Mesendoderm (in vitro differentiated cells): ENCODE data around the gene HS6ST1.

Experiments
- DNase-seq: peaks from one replicate; pipeline ENCODE4 v3.0.0; 2013
- H2AK5ac ChIP-seq: 2 replicates; pipeline ENCODE4 v1.6.1; 2013; ENCODE audit warnings: low read length, inconsistent platforms
- H2BK120ac ChIP-seq: 2 replicates; pipeline ENCODE4 v1.6.1; 2013; ENCODE audit warnings: low read depth, mild to moderate bottlenecking, low read length, moderate library complexity, mixed read lengths
- H2BK15ac ChIP-seq: replicated peaks from 2 replicates; pipeline ENCODE4 v1.6.1; 2013; ENCODE audit warnings: low read depth, mild to moderate bottlenecking, moderate library complexity
- H2BK5ac ChIP-seq: 2 replicates; pipeline ENCODE4 v1.6.1; 2013; ENCODE audit warnings: low read length, inconsistent platforms
- H3K18ac ChIP-seq: 2 replicates; pipeline ENCODE4 v1.6.1; 2013; ENCODE audit warnings: mild to moderate bottlenecking, low read length, mixed read lengths
- H3K23ac ChIP-seq: one replicate; pipeline ENCODE4 v1.6.1; 2013; ENCODE audit warnings: low read length
- H3K27ac ChIP-seq: 2 replicates; pipeline ENCODE4 v1.5.1; 2013; ENCODE audit warnings: low read depth, mild to moderate bottlenecking, inconsistent platforms, low read length, moderate library complexity
- H3K27me3 ChIP-seq: 2 replicates; pipeline ENCODE4 v1.6.1; 2013; ENCODE audit warnings: low read length, control low read depth, mild to moderate bottlenecking, inconsistent platforms; ENCODE audit not compliant: insufficient read depth, poor library complexity
- H3K36me3 ChIP-seq: 2 replicates; pipeline ENCODE4 v1.6.1; 2013; ENCODE audit warnings: low read length, inconsistent platforms; ENCODE audit not compliant: control insufficient read depth, insufficient read depth
- H3K4ac ChIP-seq: one replicate; pipeline ENCODE4 v1.6.1; 2013; ENCODE audit warnings: low read depth, mild to moderate bottlenecking, low read length, moderate library complexity
- H3K4me1 ChIP-seq: 2 replicates; pipeline ENCODE4 v1.6.1; 2013; ENCODE audit warnings: low read depth, low read length, inconsistent platforms; ENCODE audit not compliant: control insufficient read depth
- H3K4me2 ChIP-seq: 2 replicates; pipeline ENCODE4 v1.6.1; 2013; ENCODE audit warnings: low read length
- H3K4me3 ChIP-seq: 2 replicates; pipeline ENCODE4 v1.5.1; 2013; ENCODE audit warnings: mild to moderate bottlenecking, low read length
- H3K56ac ChIP-seq: one replicate; pipeline ENCODE4 v1.6.1; 2013; ENCODE audit warnings: low read length
- H3K79me1 ChIP-seq: 2 replicates; pipeline ENCODE4 v1.6.1; 2013; ENCODE audit warnings: low read length, inconsistent platforms
- H3K79me2 ChIP-seq: 2 replicates; pipeline ENCODE4 v1.6.1; 2013; ENCODE audit warnings: mild to moderate bottlenecking, low read length; ENCODE audit not compliant: control insufficient read depth, insufficient read depth
- H3K9ac ChIP-seq: 2 replicates; pipeline ENCODE4 v1.6.1; 2013; ENCODE audit warnings: low read length, inconsistent platforms
- H4K5ac ChIP-seq: one replicate; pipeline ENCODE4 v1.6.1; 2013; ENCODE audit warnings: low read length
- H4K8ac ChIP-seq: one replicate; pipeline ENCODE4 v1.6.1; 2013; ENCODE audit warnings: low read depth, mild to moderate bottlenecking, control low read depth, low read length, moderate library complexity
- WGBS: extraction: QIAGEN DNeasy Blood & Tissue Kit; methylation state at CpG from one replicate; pipeline ENCODE4 v1.1.7; 2013; ENCODE audit warnings: low lambda C conversion rate, missing lambda C conversion rate; ENCODE audit not compliant: insufficient coverage; ENCODE audit errors: extremely low coverage; 5-methylcytosine and 5-hydroxymethylcytosine counted together

The HS6ST1 gene

GRCh38 chr2:128280158-128280871, 38.4 kb downstream of the HS6ST1 start:
- Histone ChIP-seq H3K4ac (no peak overlapping the region), H3K23ac (no peak overlapping the region), H2BK5ac (no peak overlapping the region), H2BK15ac (no peak overlapping the region), H2BK120ac (no peak overlapping the region), H3K36me3 (peaks cover 5% of the 10 kb centered on the region), H3K56ac (no peak overlapping the region), H3K9ac (no peak overlapping the region), H3K4me1 (no peaks in the 10 kb centered on the region), H3K27me3 (no peaks in the 10 kb centered on the region), H3K4me2 (no peak overlapping the region), H3K79me1 (peaks cover 54% of the 10 kb centered on the region), H3K4me3 (no peak overlapping the region), H4K8ac (no peak overlapping the region), H3K79me2 (peaks cover 27% of the 10 kb centered on the region), H3K18ac (no peak overlapping the region), H2AK5ac (no peak overlapping the region), H4K5ac (no peak overlapping the region), H3K27ac (no peak overlapping the region)
- no peak for DNase-seq
- WGBS: no CpG with 5 or more reads among the region's 12 CpGs

DNA sequence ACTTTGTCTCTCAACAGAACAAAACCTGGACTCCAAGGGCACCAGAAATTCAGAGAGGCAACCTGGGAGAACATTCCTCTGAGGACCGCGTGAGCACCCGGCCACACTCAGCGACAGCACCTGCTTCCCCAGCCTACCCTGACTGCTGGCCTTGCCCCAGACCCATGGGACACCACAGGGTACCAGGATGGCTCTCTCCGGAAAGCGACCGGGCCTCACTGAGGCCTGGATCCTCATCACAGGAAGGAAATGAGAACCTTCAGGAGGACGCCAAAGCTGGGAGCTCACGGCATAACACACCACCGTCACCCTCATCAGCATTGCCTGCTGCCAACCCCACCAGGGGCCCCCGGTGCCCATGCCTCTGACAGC, 38.9 kb downstream of the HS6ST1 start:
- peaks cover 5% of the 10 kb centered on the region for H3K36me3 ChIP-seq
- WGBS: no CpG with 5 or more reads among the region's 11 CpGs

DNA sequence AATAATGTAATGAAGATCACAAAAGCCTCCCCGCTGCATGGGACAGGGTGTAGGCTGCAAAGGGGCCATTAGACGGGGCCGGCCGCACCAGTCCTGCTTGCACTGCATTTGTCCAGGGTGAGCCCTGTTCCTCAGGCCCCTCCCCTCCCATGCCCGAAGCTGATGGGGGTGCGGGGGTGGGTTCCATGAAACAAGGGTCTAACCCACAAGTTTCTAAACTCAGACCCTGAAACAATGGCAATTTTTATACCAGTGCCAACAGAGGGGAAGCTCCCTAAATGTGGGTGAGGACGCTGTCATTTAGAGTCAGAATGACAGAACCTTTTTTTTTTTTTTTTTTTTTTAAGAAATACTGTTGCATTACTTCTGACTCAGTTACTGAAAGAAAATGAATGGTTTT, 39.7 kb downstream of the HS6ST1 start:
- no CpG with 5 or more reads among the region's 7 CpGs for WGBS
- Histone ChIP-seq H3K27ac (no peak overlapping the region), H3K36me3 (peaks cover 5% of the 10 kb centered on the region)

More for the DNA sequence above, 38.9 kb downstream of the HS6ST1 start:
- Histone ChIP-seq H2AK5ac (no peak overlapping the region), H3K27me3 (no peaks in the 10 kb centered on the region), H3K27ac (no peak overlapping the region), H4K5ac (no peak overlapping the region), H2BK5ac (no peak overlapping the region), H3K79me1 (peaks cover 48% of the 10 kb centered on the region), H3K79me2 (peaks cover 22% of the 10 kb centered on the region), H3K4me1 (no peaks in the 10 kb centered on the region), H3K4me2 (no peak overlapping the region), H3K4me3 (no peak overlapping the region), H2BK120ac (no peak overlapping the region), H3K9ac (no peak overlapping the region), H4K8ac (no peak overlapping the region), H3K56ac (no peak overlapping the region), H3K4ac (no peak overlapping the region), H3K23ac (no peak overlapping the region), H2BK15ac (no peak overlapping the region), H3K18ac (no peak overlapping the region)
- DNase-seq: no peak

DNA sequence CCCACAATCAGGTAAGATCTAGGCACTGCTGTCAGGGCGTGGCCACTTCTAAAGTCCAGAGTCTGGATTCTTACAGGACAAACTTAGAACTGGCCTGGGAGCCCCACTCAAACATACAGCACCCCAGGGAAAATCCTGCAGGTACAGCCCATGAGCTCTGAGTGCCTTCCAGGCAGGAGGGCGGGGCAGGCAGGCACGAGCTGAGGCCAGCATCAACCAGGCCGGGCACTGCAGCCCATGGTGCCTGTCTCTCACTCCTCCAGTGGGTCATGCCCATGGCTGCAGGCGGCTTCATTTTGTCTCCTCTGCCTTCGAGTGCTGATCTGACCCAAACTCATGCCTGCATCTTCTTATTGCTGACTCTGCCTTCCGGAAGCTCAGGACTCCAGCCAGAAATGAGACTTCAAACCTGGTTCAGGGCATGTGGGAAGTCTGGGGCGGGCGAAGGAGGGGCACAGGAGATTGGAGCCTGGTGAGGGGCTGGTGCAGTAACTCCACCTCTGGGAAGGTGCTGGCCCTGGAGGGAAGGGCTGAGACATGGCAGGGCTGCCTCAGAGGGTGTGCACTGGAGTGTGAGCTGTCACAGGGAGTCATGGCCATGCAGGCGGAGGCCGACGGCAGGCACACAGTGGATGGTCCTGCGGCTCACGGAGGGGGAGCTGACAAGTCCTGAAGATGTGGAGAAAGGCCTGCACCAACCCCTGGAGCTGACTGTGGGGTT, 40.5 kb downstream of the HS6ST1 start:
- no peaks in the 10 kb centered on the region for H3K27me3 ChIP-seq
- H2BK15ac ChIP-seq: no peak overlapping the region
- H3K36me3 ChIP-seq: peaks cover 5% of the 10 kb centered on the region
- no peak for DNase-seq
- no peak overlapping the region for H3K9ac ChIP-seq
- no peak overlapping the region for H3K4ac ChIP-seq
- H3K4me1 ChIP-seq: no peaks in the 10 kb centered on the region
- H3K56ac ChIP-seq: no peak overlapping the region
- no peak overlapping the region for H2BK120ac ChIP-seq
- no CpG with 5 or more reads among the region's 14 CpGs for WGBS
- no peak overlapping the region for H3K23ac ChIP-seq
- H4K8ac ChIP-seq: no peak overlapping the region
- no peak overlapping the region for H4K5ac ChIP-seq
- peaks cover 22% of the 10 kb centered on the region for H3K79me2 ChIP-seq
- no peak overlapping the region for H2BK5ac ChIP-seq
- no peak overlapping the region for H2AK5ac ChIP-seq
- no peak overlapping the region for H3K27ac ChIP-seq
- H3K18ac ChIP-seq: no peak overlapping the region
- H3K79me1 ChIP-seq: peaks cover 45% of the 10 kb centered on the region
- no peak overlapping the region for H3K4me3 ChIP-seq
- no peak overlapping the region for H3K4me2 ChIP-seq

More for the DNA sequence above, 39.7 kb downstream of the HS6ST1 start:
- Histone ChIP-seq H3K4me1 (no peaks in the 10 kb centered on the region), H3K56ac (no peak overlapping the region), H4K5ac (no peak overlapping the region), H3K79me1 (peaks cover 45% of the 10 kb centered on the region), H3K9ac (no peak overlapping the region), H3K4me2 (no peak overlapping the region), H2BK15ac (no peak overlapping the region), H3K79me2 (peaks cover 24% of the 10 kb centered on the region), H3K18ac (no peak overlapping the region), H3K4me3 (no peak overlapping the region), H2BK120ac (no peak overlapping the region), H3K27me3 (no peaks in the 10 kb centered on the region), H4K8ac (no peak overlapping the region), H2AK5ac (no peak overlapping the region), H2BK5ac (no peak overlapping the region), H3K4ac (no peak overlapping the region), H3K23ac (no peak overlapping the region)
- no peak for DNase-seq

GRCh38 chr2:128276878-128277675, 41.6 kb downstream of the HS6ST1 start:
- peaks cover 22% of the 10 kb centered on the region for H3K79me2 ChIP-seq
- no peak overlapping the region for H2AK5ac ChIP-seq
- H3K56ac ChIP-seq: no peak overlapping the region
- no peak overlapping the region for H3K23ac ChIP-seq
- H3K4me1 ChIP-seq: no peaks in the 10 kb centered on the region
- H3K27ac ChIP-seq: no peak overlapping the region
- no peak overlapping the region for H4K8ac ChIP-seq
- H3K4ac ChIP-seq: no peak overlapping the region
- no peak overlapping the region for H3K18ac ChIP-seq
- DNase-seq: no peak
- no peak overlapping the region for H3K4me2 ChIP-seq
- peaks cover 49% of the 10 kb centered on the region for H3K79me1 ChIP-seq
- no peak overlapping the region for H2BK15ac ChIP-seq
- no peak overlapping the region for H2BK120ac ChIP-seq
- H2BK5ac ChIP-seq: no peak overlapping the region
- H4K5ac ChIP-seq: no peak overlapping the region
- no peak overlapping the region for H3K4me3 ChIP-seq
- H3K9ac ChIP-seq: no peak overlapping the region
- no CpG with 5 or more reads among the region's 17 CpGs for WGBS
- H3K27me3 ChIP-seq: no peaks in the 10 kb centered on the region
- H3K36me3 ChIP-seq: peaks cover 5% of the 10 kb centered on the region
